WTC11 (cell line): ENCODE data around the gene IGFN1. TPM values are rescaled to one million over a fixed set of nuclear protein-coding genes. Genes with fewer than 3 reads are reported as not detected.

Experiments used
- ATAC-seq: fragments of 200-7000 bp; cut with Tn5 transposase; 2 replicates; pipeline ENCODE4 v1.10.0; 2021; ENCODE audit warnings: mild to moderate bottlenecking, moderate library complexity
- CTCF ChIA-PET: fragments of 300-600 bp; sonication (Branson Sonifier 250); formaldehyde crosslinking; loops from one replicate; lab custom pipeline; 2021; ENCODE audit warnings: antibody characterized with exemption; lab: Charles Lee
- POLR2A ChIA-PET: fragments of 350-600 bp; sonication (Branson Sonifier 250); formaldehyde crosslinking; loops from one replicate; lab custom pipeline; 2021; ENCODE audit warnings: antibody characterized with exemption; lab: Charles Lee
- DNase-seq: peaks from one replicate; pipeline ENCODE4 v3.0.0; 2021; ENCODE audit warnings: low spot score
- H3K27ac Mint-ChIP-seq: 2 replicates; pipeline ENCODE4 v1.8.0; 2021; ENCODE audit warnings: mixed read lengths
- H3K27me3 Mint-ChIP-seq: 2 replicates; pipeline ENCODE4 v1.8.0; 2021; ENCODE audit warnings: low read depth, mild to moderate bottlenecking, moderate library complexity, mixed read lengths
- H3K36me3 Mint-ChIP-seq: 2 replicates; pipeline ENCODE4 v1.8.0; 2021; ENCODE audit warnings: mixed read lengths
- H3K4me1 Mint-ChIP-seq: 2 replicates; pipeline ENCODE4 v1.8.0; 2022; ENCODE audit warnings: mixed read lengths
- H3K4me3 Mint-ChIP-seq: 2 replicates; pipeline ENCODE4 v1.8.0; 2021; ENCODE audit warnings: mild to moderate bottlenecking, moderate library complexity, mixed read lengths
- H3K9me3 Mint-ChIP-seq: 2 replicates; pipeline ENCODE4 v1.8.0; 2021; ENCODE audit warnings: mixed read lengths
- CBFB ChIP-seq: sonication (generic); formaldehyde crosslinking; IDR thresholded peaks from 2 replicates; pipeline ENCODE4 v1.8.1; 2022; ENCODE audit warnings: mild to moderate bottlenecking, low read depth, missing genetic modification reagents
- CREB1 ChIP-seq: sonication (generic); formaldehyde crosslinking; IDR thresholded peaks from 2 replicates; pipeline ENCODE4 v1.8.0; 2023; ENCODE audit warnings: mild to moderate bottlenecking, missing genetic modification reagents
- ESRRA ChIP-seq: sonication (generic); formaldehyde crosslinking; IDR thresholded peaks from 2 replicates; pipeline ENCODE4 v1.8.1; 2022; ENCODE audit warnings: mild to moderate bottlenecking, missing genetic modification reagents, borderline replicate concordance
- FOXJ3 ChIP-seq: sonication (generic); formaldehyde crosslinking; IDR thresholded peaks from 2 replicates; pipeline ENCODE4 v1.9.0; 2021; ENCODE audit warnings: missing genetic modification reagents, mild to moderate bottlenecking, borderline replicate concordance
- FOXP1 ChIP-seq: sonication (generic); formaldehyde crosslinking; IDR thresholded peaks from 2 replicates; pipeline ENCODE4 v1.8.0; 2022; ENCODE audit warnings: missing genetic modification reagents, mild to moderate bottlenecking, moderate library complexity, borderline replicate concordance
- IRF2 ChIP-seq: sonication (generic); formaldehyde crosslinking; IDR thresholded peaks from 2 replicates; pipeline ENCODE4 v1.8.0; 2022; ENCODE audit warnings: low read depth, missing genetic modification reagents, borderline replicate concordance
- JAZF1 ChIP-seq: fragments of 250-450 bp; sonication (Bioruptor Pico); IDR thresholded peaks from 2 replicates; pipeline ENCODE4 v1.9.0; 2021; ENCODE audit warnings: moderate library complexity, mild to moderate bottlenecking, inconsistent platforms
- KAT7 ChIP-seq: sonication (generic); formaldehyde crosslinking; IDR thresholded peaks from 2 replicates; pipeline ENCODE4 v1.8.1; 2023; ENCODE audit warnings: missing genetic modification reagents, mild to moderate bottlenecking, borderline replicate concordance
- NFE2L1 ChIP-seq: sonication (generic); formaldehyde crosslinking; IDR thresholded peaks from 2 replicates; pipeline ENCODE4 v1.8.1; 2023; ENCODE audit warnings: missing genetic modification reagents
- SOX15 ChIP-seq: fragments of 250-450 bp; sonication (Bioruptor Pico); IDR thresholded peaks from 2 replicates; pipeline ENCODE4 v1.9.0; 2021; ENCODE audit warnings: mild to moderate bottlenecking
- ZNF121 ChIP-seq: sonication (generic); formaldehyde crosslinking; IDR thresholded peaks from 2 replicates; pipeline ENCODE4 v1.8.0; 2023; ENCODE audit warnings: missing genetic modification reagents
- ZNF219 ChIP-seq: sonication (generic); formaldehyde crosslinking; IDR thresholded peaks from 2 replicates; pipeline ENCODE4 v1.8.0; 2023; ENCODE audit warnings: missing genetic modification reagents, mild to moderate bottlenecking, borderline replicate concordance
- ZNF232 ChIP-seq: sonication (generic); formaldehyde crosslinking; IDR thresholded peaks from 2 replicates; pipeline ENCODE4 v1.8.0; 2022; ENCODE audit warnings: mild to moderate bottlenecking, missing genetic modification reagents
- ZNF263 ChIP-seq: sonication (generic); formaldehyde crosslinking; IDR thresholded peaks from 2 replicates; pipeline ENCODE4 v1.8.1; 2022; ENCODE audit warnings: low read depth, mild to moderate bottlenecking, moderate library complexity, missing genetic modification reagents
- total RNA-seq: library from RNA; stranded (reverse); gene quantifications from 3 replicates; pipeline ENCODE4 v1.2.3, GENCODE V29; 2021
- TF ChIP-seq, protein P1 (sequence below): fragments of 250-450 bp; sonication (Bioruptor Pico); IDR thresholded peaks from 2 replicates; pipeline ENCODE4 v1.9.0; 2021; ENCODE audit warnings: mild to moderate bottlenecking, borderline replicate concordance
- TF ChIP-seq, protein P2 (sequence below): sonication (generic); formaldehyde crosslinking; conservative IDR thresholded peaks from 2 replicates; pipeline ENCODE4 v1.8.1; 2022; ENCODE audit warnings: mild to moderate bottlenecking, missing genetic modification reagents
- TF ChIP-seq, protein P3 (sequence below): sonication (generic); formaldehyde crosslinking; IDR thresholded peaks from 2 replicates; pipeline ENCODE4 v1.8.1; 2023; ENCODE audit warnings: mild to moderate bottlenecking, moderate library complexity, missing genetic modification reagents
- TF ChIP-seq, protein P4 (sequence below): fragments of 250-450 bp; sonication (Bioruptor Pico); IDR thresholded peaks from 2 replicates; pipeline ENCODE4 v1.9.0; 2021; ENCODE audit warnings: moderate library complexity, mild to moderate bottlenecking, inconsistent platforms, borderline replicate concordance
- TF ChIP-seq, protein P5 (sequence below): sonication (generic); formaldehyde crosslinking; IDR thresholded peaks from 2 replicates; pipeline ENCODE4 v1.8.1; 2022; ENCODE audit warnings: mild to moderate bottlenecking, missing genetic modification reagents, moderate library complexity, borderline replicate concordance
- TF ChIP-seq, protein P6 (sequence below): fragments of 250-450 bp; sonication (Bioruptor Pico); IDR thresholded peaks from 2 replicates; pipeline ENCODE4 v2.1.2; 2022; ENCODE audit warnings: mild to moderate bottlenecking, moderate library complexity

IGFN1 gene
- total RNA-seq, 1 experiment from 2014 or later = 0.11 TPM

DNA sequence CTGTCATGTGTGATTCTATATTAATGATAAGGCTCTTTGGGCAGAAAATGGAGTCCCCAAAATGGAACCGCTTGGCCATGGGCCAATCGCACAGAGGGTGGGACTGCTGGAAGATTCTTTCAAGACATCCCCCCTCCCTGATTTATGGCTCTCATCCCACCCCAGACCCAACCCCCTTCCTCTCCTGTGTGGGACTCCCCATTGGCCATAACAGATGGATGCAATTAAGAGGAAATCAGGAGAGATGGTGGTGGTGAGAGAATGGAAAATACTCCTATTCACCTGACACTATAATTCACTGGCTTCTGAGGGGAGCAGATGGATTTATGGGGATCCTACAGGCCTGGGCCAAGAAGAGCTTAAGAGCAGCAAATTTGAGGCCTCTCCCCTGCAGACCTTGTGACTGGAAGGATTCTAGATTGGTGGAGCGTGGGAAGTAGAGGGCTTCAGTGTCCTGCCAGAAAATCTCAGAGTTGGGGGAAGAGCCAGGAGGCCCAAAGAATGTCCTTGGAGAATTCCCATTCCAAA, 1.7 kb downstream of the IGFN1 start:
- Mint-ChIP-seq H3K4me1 (peaks cover 6% of the 10 kb centered on the region), H3K27me3 (peaks cover 6% of the 10 kb centered on the region), H3K4me3 (no peak overlapping the region), H3K27ac (no peak overlapping the region), H3K36me3 (no peaks in the 10 kb centered on the region), H3K9me3 (no peaks in the 10 kb centered on the region)
- DNase-seq (no peak), ATAC-seq (no peak)
- no peak for TF ChIP-seq FOXJ3 (CRISPR knock-in tag)
- no peak for TF ChIP-seq CREB1 (CRISPR knock-in tag)
- TF ChIP-seq ZNF219 = no peak
- no peak for TF ChIP-seq SOX15 (CRISPR knock-in tag)
- TF ChIP-seq, protein P1, sequence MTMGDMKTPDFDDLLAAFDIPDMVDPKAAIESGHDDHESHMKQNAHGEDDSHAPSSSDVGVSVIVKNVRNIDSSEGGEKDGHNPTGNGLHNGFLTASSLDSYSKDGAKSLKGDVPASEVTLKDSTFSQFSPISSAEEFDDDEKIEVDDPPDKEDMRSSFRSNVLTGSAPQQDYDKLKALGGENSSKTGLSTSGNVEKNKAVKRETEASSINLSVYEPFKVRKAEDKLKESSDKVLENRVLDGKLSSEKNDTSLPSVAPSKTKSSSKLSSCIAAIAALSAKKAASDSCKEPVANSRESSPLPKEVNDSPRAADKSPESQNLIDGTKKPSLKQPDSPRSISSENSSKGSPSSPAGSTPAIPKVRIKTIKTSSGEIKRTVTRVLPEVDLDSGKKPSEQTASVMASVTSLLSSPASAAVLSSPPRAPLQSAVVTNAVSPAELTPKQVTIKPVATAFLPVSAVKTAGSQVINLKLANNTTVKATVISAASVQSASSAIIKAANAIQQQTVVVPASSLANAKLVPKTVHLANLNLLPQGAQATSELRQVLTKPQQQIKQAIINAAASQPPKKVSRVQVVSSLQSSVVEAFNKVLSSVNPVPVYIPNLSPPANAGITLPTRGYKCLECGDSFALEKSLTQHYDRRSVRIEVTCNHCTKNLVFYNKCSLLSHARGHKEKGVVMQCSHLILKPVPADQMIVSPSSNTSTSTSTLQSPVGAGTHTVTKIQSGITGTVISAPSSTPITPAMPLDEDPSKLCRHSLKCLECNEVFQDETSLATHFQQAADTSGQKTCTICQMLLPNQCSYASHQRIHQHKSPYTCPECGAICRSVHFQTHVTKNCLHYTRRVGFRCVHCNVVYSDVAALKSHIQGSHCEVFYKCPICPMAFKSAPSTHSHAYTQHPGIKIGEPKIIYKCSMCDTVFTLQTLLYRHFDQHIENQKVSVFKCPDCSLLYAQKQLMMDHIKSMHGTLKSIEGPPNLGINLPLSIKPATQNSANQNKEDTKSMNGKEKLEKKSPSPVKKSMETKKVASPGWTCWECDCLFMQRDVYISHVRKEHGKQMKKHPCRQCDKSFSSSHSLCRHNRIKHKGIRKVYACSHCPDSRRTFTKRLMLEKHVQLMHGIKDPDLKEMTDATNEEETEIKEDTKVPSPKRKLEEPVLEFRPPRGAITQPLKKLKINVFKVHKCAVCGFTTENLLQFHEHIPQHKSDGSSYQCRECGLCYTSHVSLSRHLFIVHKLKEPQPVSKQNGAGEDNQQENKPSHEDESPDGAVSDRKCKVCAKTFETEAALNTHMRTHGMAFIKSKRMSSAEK (CRISPR knock-in tag) = no peak
- no peak for TF ChIP-seq ZNF263
- TF ChIP-seq, protein P2, sequence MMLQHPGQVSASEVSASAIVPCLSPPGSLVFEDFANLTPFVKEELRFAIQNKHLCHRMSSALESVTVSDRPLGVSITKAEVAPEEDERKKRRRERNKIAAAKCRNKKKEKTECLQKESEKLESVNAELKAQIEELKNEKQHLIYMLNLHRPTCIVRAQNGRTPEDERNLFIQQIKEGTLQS (CRISPR knock-in tag) = no peak
- TF ChIP-seq, protein P3, sequence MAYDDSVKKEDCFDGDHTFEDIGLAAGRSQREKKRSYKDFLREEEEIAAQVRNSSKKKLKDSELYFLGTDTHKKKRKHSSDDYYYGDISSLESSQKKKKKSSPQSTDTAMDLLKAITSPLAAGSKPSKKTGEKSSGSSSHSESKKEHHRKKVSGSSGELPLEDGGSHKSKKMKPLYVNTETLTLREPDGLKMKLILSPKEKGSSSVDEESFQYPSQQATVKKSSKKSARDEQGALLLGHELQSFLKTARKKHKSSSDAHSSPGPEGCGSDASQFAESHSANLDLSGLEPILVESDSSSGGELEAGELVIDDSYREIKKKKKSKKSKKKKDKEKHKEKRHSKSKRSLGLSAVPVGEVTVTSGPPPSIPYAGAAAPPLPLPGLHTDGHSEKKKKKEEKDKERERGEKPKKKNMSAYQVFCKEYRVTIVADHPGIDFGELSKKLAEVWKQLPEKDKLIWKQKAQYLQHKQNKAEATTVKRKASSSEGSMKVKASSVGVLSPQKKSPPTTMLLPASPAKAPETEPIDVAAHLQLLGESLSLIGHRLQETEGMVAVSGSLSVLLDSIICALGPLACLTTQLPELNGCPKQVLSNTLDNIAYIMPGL (CRISPR knock-in tag) = no peak
- TF ChIP-seq NFE2L1 (CRISPR knock-in tag) = no peak
- TF ChIP-seq FOXP1 (CRISPR knock-in tag) = no peak
- no peak for TF ChIP-seq ZNF232
- TF ChIP-seq IRF2 (CRISPR knock-in tag) = no peak
- POLR2A ChIA-PET = no interaction called here
- CTCF ChIA-PET = no interaction called here

DNA sequence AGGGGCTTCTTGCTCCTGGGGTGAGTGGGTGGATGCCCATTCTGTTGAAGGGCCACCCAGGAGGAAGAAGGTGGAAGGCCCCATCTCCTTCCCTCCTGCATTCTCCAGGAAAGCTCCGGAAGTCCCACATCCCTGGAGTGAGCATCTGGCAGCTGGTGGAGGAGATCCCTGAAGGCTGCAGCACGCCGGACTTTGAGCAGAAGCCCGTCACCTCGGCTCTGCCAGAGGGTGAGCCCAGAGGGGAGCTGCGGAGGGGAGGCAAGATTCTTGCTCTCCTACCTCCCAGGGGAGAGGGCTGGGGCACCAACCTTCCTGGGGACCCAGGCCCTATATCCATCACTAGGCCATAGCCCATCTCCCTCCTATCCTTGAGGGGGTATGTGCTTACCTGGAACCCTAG, 3.4 kb downstream of the IGFN1 start:
- Mint-ChIP-seq H3K4me3 (no peak overlapping the region), H3K9me3 (no peaks in the 10 kb centered on the region), H3K27me3 (peaks cover 6% of the 10 kb centered on the region), H3K27ac (no peak overlapping the region), H3K4me1 (peaks cover 6% of the 10 kb centered on the region), H3K36me3 (no peaks in the 10 kb centered on the region)
- CTCF ChIA-PET = interaction anchor here (1.1 kb wide), 1 partner anchor 10 kb away, joined by 3 read pairs; no protein-coding TSS in a partner anchor
- no peak for DNase-seq
- TF ChIP-seq, protein P4, sequence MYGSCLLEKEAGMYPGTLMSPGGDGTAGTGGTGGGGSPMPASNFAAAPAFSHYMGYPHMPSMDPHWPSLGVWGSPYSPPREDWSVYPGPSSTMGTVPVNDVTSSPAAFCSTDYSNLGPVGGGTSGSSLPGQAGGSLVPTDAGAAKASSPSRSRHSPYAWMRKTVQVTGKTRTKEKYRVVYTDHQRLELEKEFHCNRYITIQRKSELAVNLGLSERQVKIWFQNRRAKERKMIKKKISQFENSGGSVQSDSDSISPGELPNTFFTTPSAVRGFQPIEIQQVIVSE (CRISPR knock-in tag) = no peak
- TF ChIP-seq JAZF1 (CRISPR knock-in tag) (no peak), CBFB (CRISPR knock-in tag) (no peak), ZNF121 (CRISPR knock-in tag) (no peak), ZNF263 (no peak), KAT7 (no peak), ESRRA (no peak), FOXP1 (CRISPR knock-in tag) (no peak)
- TF ChIP-seq, protein P1 (CRISPR knock-in tag) = no peak
- TF ChIP-seq, protein P5, sequence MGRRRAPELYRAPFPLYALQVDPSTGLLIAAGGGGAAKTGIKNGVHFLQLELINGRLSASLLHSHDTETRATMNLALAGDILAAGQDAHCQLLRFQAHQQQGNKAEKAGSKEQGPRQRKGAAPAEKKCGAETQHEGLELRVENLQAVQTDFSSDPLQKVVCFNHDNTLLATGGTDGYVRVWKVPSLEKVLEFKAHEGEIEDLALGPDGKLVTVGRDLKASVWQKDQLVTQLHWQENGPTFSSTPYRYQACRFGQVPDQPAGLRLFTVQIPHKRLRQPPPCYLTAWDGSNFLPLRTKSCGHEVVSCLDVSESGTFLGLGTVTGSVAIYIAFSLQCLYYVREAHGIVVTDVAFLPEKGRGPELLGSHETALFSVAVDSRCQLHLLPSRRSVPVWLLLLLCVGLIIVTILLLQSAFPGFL (CRISPR knock-in tag) = no peak
- TF ChIP-seq, protein P6, sequence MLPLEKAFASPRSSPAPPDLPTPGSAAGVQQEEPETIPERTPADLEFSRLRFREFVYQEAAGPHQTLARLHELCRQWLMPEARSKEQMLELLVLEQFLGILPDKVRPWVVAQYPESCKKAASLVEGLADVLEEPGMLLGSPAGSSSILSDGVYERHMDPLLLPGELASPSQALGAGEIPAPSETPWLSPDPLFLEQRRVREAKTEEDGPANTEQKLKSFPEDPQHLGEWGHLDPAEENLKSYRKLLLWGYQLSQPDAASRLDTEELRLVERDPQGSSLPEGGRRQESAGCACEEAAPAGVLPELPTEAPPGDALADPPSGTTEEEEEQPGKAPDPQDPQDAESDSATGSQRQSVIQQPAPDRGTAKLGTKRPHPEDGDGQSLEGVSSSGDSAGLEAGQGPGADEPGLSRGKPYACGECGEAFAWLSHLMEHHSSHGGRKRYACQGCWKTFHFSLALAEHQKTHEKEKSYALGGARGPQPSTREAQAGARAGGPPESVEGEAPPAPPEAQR (CRISPR knock-in tag) = no peak
- no peak for ATAC-seq
- POLR2A ChIA-PET = no interaction called here
